ENCODE measurements around the gene GTF2H2C. TPM values are rescaled to one million over a fixed set of nuclear protein-coding genes. Genes with fewer than 3 reads are reported as not detected.
"Not testable (repeated sequence)": the region's sequence is repeated elsewhere in the genome, so short reads cannot be mapped to it uniquely, and the experiment has no call there.

GTF2H2C gene
- total RNA-seq, 3 donors from 2014 or later = 67.8 to 108 (median 94.3) TPM

DNA sequence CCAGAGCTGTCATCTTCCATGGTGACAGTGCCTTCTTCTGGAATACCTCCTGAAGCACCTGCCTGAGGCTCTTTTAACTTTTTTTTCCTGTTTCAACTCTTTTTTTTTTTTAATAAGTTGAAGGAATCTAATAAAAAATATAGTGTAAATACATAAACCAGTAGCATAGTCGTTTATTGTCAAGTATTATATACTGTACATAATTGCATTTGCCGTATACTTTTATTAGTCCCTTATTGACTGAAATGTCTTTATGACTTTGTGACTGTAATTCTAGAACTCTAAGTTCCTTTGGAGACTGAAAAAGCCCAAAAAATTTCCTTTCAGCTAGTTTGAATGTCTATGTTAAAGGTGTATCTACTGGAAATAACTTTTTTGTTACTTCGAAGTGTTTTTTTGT is 22.1 kb upstream of the GTF2H2C start:
- H3K4me3 Mint-ChIP-seq; ATAC-seq; H3K36me3 Mint-ChIP-seq (ENCODE audit: insufficient read depth); DNase-seq; H3K27me3 Mint-ChIP-seq (ENCODE audit: low read depth); H3K9me3 Mint-ChIP-seq; H3K4me1 Mint-ChIP-seq (ENCODE audit: low read depth): not testable (repeated sequence)

GRCh38 chr5:69538735-69539134 is 21.3 kb upstream of the GTF2H2C start:
- not testable (repeated sequence) for H3K4me1 Mint-ChIP-seq (ENCODE audit: low read depth); ATAC-seq; DNase-seq; H3K9me3 Mint-ChIP-seq; H3K27me3 Mint-ChIP-seq (ENCODE audit: low read depth); H3K36me3 Mint-ChIP-seq (ENCODE audit: insufficient read depth); H3K4me3 Mint-ChIP-seq

DNA sequence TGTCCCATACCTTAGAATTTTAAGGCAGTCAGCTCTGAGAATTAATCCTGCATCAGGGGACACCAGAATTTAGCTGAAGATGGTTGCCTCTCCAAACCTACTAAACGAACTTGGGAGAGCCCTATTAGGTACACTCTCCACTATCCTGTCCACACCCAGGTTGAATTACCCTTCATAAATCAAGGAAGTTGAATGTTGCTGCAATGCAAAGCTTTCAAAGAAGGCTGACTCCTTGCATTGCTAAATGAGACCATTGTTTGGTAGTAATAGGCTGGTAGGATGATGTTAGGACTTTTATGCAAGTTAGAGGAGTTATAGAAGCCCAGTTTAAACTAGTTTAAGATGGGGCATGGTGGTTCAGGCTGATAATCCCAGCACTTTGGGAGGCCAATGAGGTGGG is 18.6 kb upstream of the GTF2H2C start:
- DNase-seq; H3K9me3 Mint-ChIP-seq; H3K27me3 Mint-ChIP-seq (ENCODE audit: low read depth); H3K4me3 Mint-ChIP-seq; H3K36me3 Mint-ChIP-seq (ENCODE audit: insufficient read depth); ATAC-seq; H3K4me1 Mint-ChIP-seq (ENCODE audit: low read depth): not testable (repeated sequence)

DNA sequence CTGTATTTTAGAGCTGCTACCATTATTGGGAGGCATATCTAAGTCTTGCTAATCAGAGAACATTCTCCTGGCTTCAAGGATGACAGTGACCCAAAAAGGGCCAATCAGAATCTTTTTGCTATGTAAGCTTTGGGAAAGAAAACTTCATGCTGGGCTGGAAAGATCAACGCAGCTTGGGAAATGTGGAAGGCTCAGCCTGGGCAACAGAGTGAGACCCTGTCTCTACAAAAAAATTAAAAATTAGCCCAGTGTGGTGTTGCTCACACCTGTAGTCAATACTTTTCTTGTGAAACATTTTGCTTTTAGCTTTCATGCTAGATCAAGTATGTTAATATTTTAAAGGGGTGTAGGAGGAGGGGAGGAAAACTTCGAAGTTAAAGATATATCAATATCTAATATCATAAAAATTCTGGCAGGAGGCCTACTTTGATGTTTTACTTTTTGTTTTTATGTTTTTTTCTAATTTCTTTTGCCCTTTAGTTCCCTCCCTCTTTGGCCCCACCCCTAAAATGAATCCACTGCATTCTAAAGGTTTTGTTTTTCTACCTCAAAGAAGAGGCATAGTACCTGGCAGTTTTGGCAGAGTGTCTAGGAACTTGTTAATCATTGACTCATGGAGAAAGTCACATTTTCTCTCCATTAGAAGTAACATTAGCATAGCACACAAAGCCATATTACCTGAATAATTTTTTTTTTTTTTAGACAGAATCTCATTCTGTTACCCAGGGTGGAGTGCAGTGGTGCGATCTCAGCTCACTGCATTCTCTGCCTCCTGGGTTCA is 17.0 kb upstream of the GTF2H2C start:
- H3K4me3 Mint-ChIP-seq; H3K27me3 Mint-ChIP-seq (ENCODE audit: low read depth); DNase-seq; H3K36me3 Mint-ChIP-seq (ENCODE audit: insufficient read depth); H3K4me1 Mint-ChIP-seq (ENCODE audit: low read depth); ATAC-seq; H3K9me3 Mint-ChIP-seq: not testable (repeated sequence)

- not testable (repeated sequence) for H3K9me3 Mint-ChIP-seq; H3K27me3 Mint-ChIP-seq (ENCODE audit: low read depth); H3K4me1 Mint-ChIP-seq (ENCODE audit: low read depth); H3K36me3 Mint-ChIP-seq (ENCODE audit: insufficient read depth); DNase-seq; H3K4me3 Mint-ChIP-seq; ATAC-seq
Observed at GRCh38 chr5:69544602-69545001, 15.4 kb upstream of the GTF2H2C start.

DNA sequence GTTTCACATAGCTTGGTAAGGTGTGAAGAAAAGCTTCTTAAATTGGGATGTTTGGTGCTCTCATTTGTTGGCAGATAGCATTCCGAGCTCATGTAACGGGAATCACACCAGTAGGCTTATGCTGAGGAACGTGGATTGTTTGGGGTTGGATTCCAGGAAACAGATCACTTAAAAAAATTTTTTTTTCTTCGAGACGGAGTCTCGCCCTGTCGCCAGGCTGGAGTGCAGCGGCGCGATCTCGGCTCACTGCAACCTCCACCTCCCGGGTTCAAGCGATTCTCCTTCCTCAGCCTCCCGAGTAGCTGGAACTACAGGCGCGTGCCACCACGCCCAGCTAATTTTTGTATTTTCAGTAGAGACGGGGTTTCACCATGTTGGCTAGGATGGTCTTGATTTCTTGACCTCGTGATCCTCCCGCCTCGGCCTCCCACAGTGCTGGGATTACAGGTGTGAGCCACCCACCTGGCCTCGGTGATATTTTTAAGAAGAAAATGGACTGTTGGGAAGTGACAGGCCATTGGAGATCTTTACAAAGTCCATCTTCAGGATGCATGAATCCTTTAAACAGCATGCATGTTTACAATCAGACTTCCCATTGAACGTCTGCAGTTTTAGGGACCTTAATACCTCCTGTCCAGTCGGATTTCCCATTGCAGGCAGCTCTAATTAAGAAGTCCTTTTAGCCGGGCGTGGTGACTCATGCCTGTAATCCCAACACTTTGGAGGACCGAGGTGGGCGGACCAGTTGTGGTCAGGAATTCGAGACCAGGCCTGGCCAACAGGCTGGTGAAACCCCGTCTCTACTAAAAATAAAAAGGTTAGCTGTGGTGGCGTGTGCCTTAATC is 818 bp downstream of the GTF2H2C start:
- not testable (repeated sequence) for H3K27me3 Mint-ChIP-seq (ENCODE audit: low read depth); DNase-seq; H3K4me1 Mint-ChIP-seq (ENCODE audit: low read depth); ATAC-seq; H3K9me3 Mint-ChIP-seq; H3K36me3 Mint-ChIP-seq (ENCODE audit: insufficient read depth)
- peak overlapping the region; percentile 66 for H3K4me3 Mint-ChIP-seq

GRCh38 chr5:69566172-69566571 is 6.2 kb downstream of the GTF2H2C start:
- not testable (repeated sequence) for H3K4me1 Mint-ChIP-seq (ENCODE audit: low read depth); H3K9me3 Mint-ChIP-seq; H3K4me3 Mint-ChIP-seq; ATAC-seq; DNase-seq; H3K36me3 Mint-ChIP-seq (ENCODE audit: insufficient read depth); H3K27me3 Mint-ChIP-seq (ENCODE audit: low read depth)

- H3K36me3 Mint-ChIP-seq (ENCODE audit: insufficient read depth); DNase-seq; H3K27me3 Mint-ChIP-seq (ENCODE audit: low read depth); H3K9me3 Mint-ChIP-seq; H3K4me1 Mint-ChIP-seq (ENCODE audit: low read depth); ATAC-seq; H3K4me3 Mint-ChIP-seq: not testable (repeated sequence)
Observed at GRCh38 chr5:69568072-69568471, 8.1 kb downstream of the GTF2H2C start.

- not testable (repeated sequence) for H3K4me3 Mint-ChIP-seq; H3K27me3 Mint-ChIP-seq (ENCODE audit: low read depth); DNase-seq; H3K9me3 Mint-ChIP-seq; H3K4me1 Mint-ChIP-seq (ENCODE audit: low read depth); ATAC-seq; H3K36me3 Mint-ChIP-seq (ENCODE audit: insufficient read depth)
Observed at GRCh38 chr5:69583356-69583755, 23.4 kb downstream of the GTF2H2C start.

DNA sequence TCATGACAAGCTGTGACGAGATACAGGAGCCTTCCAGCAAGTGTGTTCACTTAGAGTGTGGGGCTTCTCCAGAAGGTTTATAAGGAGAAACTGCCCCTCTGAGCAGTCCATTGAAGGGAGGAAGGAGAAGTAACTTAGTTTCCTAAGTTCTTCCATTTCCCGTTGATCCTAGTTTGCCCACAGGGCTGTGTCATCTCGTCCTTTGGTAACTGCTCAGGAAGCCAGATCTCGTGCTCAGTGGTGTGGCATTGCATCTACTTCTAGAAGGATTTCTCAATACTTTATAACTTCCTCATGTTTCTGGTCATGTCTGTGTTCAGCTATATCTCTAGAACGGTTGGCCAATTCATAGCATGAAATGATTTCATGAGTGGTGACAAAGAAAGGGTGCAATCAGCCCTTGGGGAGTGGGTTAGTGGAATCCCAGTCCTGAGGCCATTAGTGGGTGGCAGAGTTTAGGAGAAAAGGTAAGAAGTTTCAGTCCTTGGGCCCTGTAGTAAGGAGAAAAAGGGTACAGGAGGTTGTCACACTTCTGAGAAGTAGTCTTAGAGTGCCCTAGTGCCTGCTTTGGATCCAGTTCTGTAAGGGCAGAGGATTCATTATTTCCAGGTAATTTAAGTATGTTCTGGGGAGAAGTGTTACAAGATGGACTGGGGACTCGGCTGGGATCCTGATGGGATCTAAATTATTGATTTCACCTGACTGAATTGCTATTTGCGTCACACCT is 36.3 kb downstream of the GTF2H2C start:
- not testable (repeated sequence) for H3K27me3 Mint-ChIP-seq (ENCODE audit: low read depth); DNase-seq; H3K4me3 Mint-ChIP-seq; H3K36me3 Mint-ChIP-seq (ENCODE audit: insufficient read depth); ATAC-seq; H3K4me1 Mint-ChIP-seq (ENCODE audit: low read depth); H3K9me3 Mint-ChIP-seq

DNA sequence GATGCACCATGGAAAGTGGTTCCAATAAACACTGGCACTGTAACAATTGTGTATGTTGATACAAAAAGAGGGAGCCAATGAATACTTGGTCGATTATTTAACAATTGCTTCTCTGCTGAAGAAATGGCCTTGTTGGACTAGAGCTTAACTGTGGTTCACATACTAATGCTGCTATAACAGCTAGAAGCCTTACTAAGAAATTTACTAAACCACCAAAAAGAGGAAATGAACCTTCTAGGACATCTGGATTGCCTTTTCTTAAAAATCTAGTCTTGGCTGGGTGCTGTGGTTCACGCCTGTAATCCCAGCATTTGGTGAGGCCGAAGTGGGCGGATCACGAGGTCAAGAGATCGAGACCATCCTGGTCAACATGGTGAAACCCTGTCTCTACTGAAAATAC is 42.0 kb downstream of the GTF2H2C start:
- H3K36me3 Mint-ChIP-seq (ENCODE audit: insufficient read depth); H3K4me1 Mint-ChIP-seq (ENCODE audit: low read depth); H3K9me3 Mint-ChIP-seq; H3K27me3 Mint-ChIP-seq (ENCODE audit: low read depth); H3K4me3 Mint-ChIP-seq; ATAC-seq; DNase-seq: not testable (repeated sequence)

DNA sequence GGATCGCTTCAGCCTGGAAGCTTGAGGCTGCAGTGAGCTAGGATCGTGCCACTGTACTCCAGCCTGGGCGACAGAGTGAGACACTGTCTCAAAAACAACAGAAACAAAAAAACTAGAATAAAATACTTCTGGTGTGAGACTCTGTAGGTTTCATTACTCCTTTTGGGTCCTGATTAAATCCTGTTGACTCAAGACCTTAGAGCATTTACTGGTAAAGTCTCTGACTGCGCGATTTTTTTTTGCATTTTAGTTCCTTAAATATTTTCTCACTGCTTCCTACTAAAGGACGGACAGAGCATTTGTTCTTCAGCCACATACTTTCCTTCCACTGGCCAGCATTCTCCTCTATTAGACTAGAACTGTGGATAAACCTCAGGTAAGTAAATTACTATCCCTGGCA is 46.8 kb downstream of the GTF2H2C start:
- not testable (repeated sequence) for ATAC-seq; H3K4me1 Mint-ChIP-seq (ENCODE audit: low read depth); H3K4me3 Mint-ChIP-seq; H3K36me3 Mint-ChIP-seq (ENCODE audit: insufficient read depth); H3K27me3 Mint-ChIP-seq (ENCODE audit: low read depth); H3K9me3 Mint-ChIP-seq; DNase-seq

GRCh38 chr5:69607750-69608149 is 47.8 kb downstream of the GTF2H2C start:
- not testable (repeated sequence) for H3K4me1 Mint-ChIP-seq (ENCODE audit: low read depth); DNase-seq; H3K4me3 Mint-ChIP-seq; ATAC-seq; H3K27me3 Mint-ChIP-seq (ENCODE audit: low read depth); H3K36me3 Mint-ChIP-seq (ENCODE audit: insufficient read depth); H3K9me3 Mint-ChIP-seq

GRCh38 chr5:69608861-69609496 is 49.0 kb downstream of the GTF2H2C start:
- ATAC-seq; DNase-seq; H3K27me3 Mint-ChIP-seq (ENCODE audit: low read depth); H3K4me3 Mint-ChIP-seq; H3K4me1 Mint-ChIP-seq (ENCODE audit: low read depth); H3K36me3 Mint-ChIP-seq (ENCODE audit: insufficient read depth); H3K9me3 Mint-ChIP-seq: not testable (repeated sequence)
